K562 (cell line): ENCODE results near the gene NECAB3. TPM values are rescaled to one million over a fixed set of nuclear protein-coding genes. Genes with fewer than 3 reads are reported as not detected.

Experiments
- ASH1L ChIP-seq: fragments of 450-650 bp; IDR thresholded peaks from 2 replicates; pipeline ENCODE4 v1.6.1; 2018; ENCODE audit warnings: borderline replicate concordance, mild to moderate bottlenecking, low read depth; ENCODE audit not compliant: partially characterized antibody
- CREM ChIP-seq: IDR thresholded peaks from 2 replicates; pipeline ENCODE4 v1.6.1; 2014; ENCODE audit warnings: antibody characterized with exemption, low read depth
- CTBP1 ChIP-seq: fragments of 450-650 bp; IDR thresholded peaks from 2 replicates; pipeline ENCODE4 v1.6.1; 2016; ENCODE audit warnings: borderline replicate concordance
- DACH1 ChIP-seq: fragments of 450-650 bp; IDR thresholded peaks from 2 replicates; pipeline ENCODE4 v1.6.1; 2018; ENCODE audit not compliant: partially characterized antibody
- ELF4 ChIP-seq: fragments of 450-650 bp; formaldehyde crosslinking; IDR thresholded peaks from 2 replicates; pipeline ENCODE4 v1.4.0; 2022; ENCODE audit warnings: missing genetic modification characterization
- ESRRA ChIP-seq: fragments of 450-650 bp; IDR thresholded peaks from 2 replicates; pipeline ENCODE4 v1.6.1; 2014; ENCODE audit warnings: low read depth, mild to moderate bottlenecking, moderate library complexity, borderline replicate concordance
- HDAC2 ChIP-seq: fragments of 450-650 bp; IDR thresholded peaks from 2 replicates; pipeline ENCODE4 v1.6.1; 2016; ENCODE audit warnings: mild to moderate bottlenecking
- HOXB6 ChIP-seq: fragments of 250-450 bp; sonication (Bioruptor Pico); IDR thresholded peaks from 2 replicates; pipeline ENCODE4 v1.5.1; 2022; ENCODE audit warnings: mild to moderate bottlenecking, borderline replicate concordance
- JUND ChIP-seq, 2 experiments: IDR thresholded peaks; 2 replicates in 1 of 2; 3 replicates in 1 of 2; pipeline ENCODE4 v1.6.1; 2011; ENCODE audit warnings: borderline replicate concordance in 2 of 2, low read depth in 2 of 2, low read length in 2 of 2, improper control_type of control experiment in 1 of 2, missing biosample characterization in 1 of 2, missing genetic modification characterization in 1 of 2, missing genetic modification reagents in 1 of 2
- KAT8 ChIP-seq: fragments of 450-650 bp; IDR thresholded peaks from 2 replicates; pipeline ENCODE4 v1.6.1; 2016; ENCODE audit warnings: low read depth, mild to moderate bottlenecking
- MCM3 ChIP-seq: fragments of 450-650 bp; IDR thresholded peaks from 2 replicates; pipeline ENCODE4 v1.6.1; 2016
- NCOA4 ChIP-seq: fragments of 450-650 bp; IDR thresholded peaks from 2 replicates; pipeline ENCODE4 v1.6.1; 2018; ENCODE audit warnings: mild to moderate bottlenecking; ENCODE audit not compliant: partially characterized antibody
- NR2C1 ChIP-seq, 2 experiments: fragments of 450-650 bp; IDR thresholded peaks; 2 replicates each; pipeline ENCODE4 v1.6.1; 2017; ENCODE audit warnings: mild to moderate bottlenecking in 2 of 2, antibody characterized with exemption in 1 of 2, inconsistent platforms in 1 of 2, missing compliant biosample characterization in 1 of 2, missing genetic modification characterization in 1 of 2
- NRF1 ChIP-seq, 2 experiments: fragments of 450-650 bp; IDR thresholded peaks in 1 of 2; conservative IDR thresholded peaks in 1 of 2; 2 replicates each; pipeline ENCODE4 v1.6.1; 2014; ENCODE audit warnings: mild to moderate bottlenecking in 2 of 2
- PHB2 ChIP-seq: fragments of 450-650 bp; IDR thresholded peaks from 2 replicates; pipeline ENCODE4 v1.6.1; 2017; ENCODE audit warnings: low read depth
- POLR2A ChIP-seq: fragments of 450-650 bp; conservative IDR thresholded peaks from 2 replicates; pipeline ENCODE4 v1.6.1; 2016
- POLR3G ChIP-seq: IDR thresholded peaks from 2 replicates; pipeline ENCODE4 v1.6.1; 2011; ENCODE audit not compliant: insufficient read length, insufficient replicate concordance; ENCODE audit errors: extremely low read depth
- RFX5 ChIP-seq: IDR thresholded peaks from 2 replicates; pipeline ENCODE4 v1.6.1; 2011; ENCODE audit warnings: low read depth, mild to moderate bottlenecking, improper control_type of control experiment, low read length
- YY1 ChIP-seq, 3 experiments: IDR thresholded peaks; 2 replicates each; pipeline ENCODE4 v1.6.1; 2011; ENCODE audit warnings: low read length in 2 of 3, mild to moderate bottlenecking in 2 of 3, moderate library complexity in 2 of 3, borderline replicate concordance in 1 of 3, control low read depth in 1 of 3, low read depth in 1 of 3; ENCODE audit not compliant: insufficient read depth in 3 of 3, insufficient replicate concordance in 2 of 3, control insufficient read depth in 1 of 3, insufficient read length in 1 of 3; ENCODE audit errors: extremely low read depth in 1 of 3
- ZNF165 ChIP-seq: fragments of 250-450 bp; sonication (Bioruptor Pico); IDR thresholded peaks from 2 replicates; pipeline ENCODE4 v1.4.0; 2020; ENCODE audit warnings: borderline replicate concordance
- polyA plus RNA-seq, 8 experiments: library from polyadenylated mRNA; depleted of rRNA in 4 of 8; stranded (reverse) in 5 of 8; unstranded in 3 of 8; fragments of >200 nt; fragmentation: Nextera tagmentation in 2 of 8; fragmentation: Illumina TruSeq in 1 of 8; extraction: Ambion mirVana in 2 of 8; extraction: Trizol in 1 of 8; gene quantifications; 2 replicates each; pipeline versions ENCODE4 v1.2.1 to v1.2.3, GENCODE V29; 2011 to 2014; ENCODE audit warnings: inconsistent platforms in 1 of 8, missing spikeins in 1 of 8
- total RNA-seq, 7 experiments: library from RNA; depleted of rRNA in 6 of 7; stranded (reverse); fragments of >200 nt in 6 of 7; fragmentation: Illumina TruSeq in 2 of 7; extraction: Trizol in 2 of 7; gene quantifications; 2 replicates each; pipeline versions ENCODE4 v1.2.1 to v1.2.3, GENCODE V29; 2011 to 2021; ENCODE audit warnings: low replicate concordance in 1 of 7
- TF ChIP-seq, protein P1 (sequence below), 3 experiments: IDR thresholded peaks in 2 of 3; conservative IDR thresholded peaks in 1 of 3; 2 replicates each; pipeline ENCODE4 v1.5.1; 2011 to 2012; ENCODE audit warnings: low read length in 3 of 3, mild to moderate bottlenecking in 3 of 3, control low read depth in 2 of 3, improper control_type of control experiment in 1 of 3, inconsistent platforms in 1 of 3, low read depth in 1 of 3, mixed read lengths in 1 of 3, moderate library complexity in 1 of 3; ENCODE audit not compliant: insufficient read depth in 2 of 3
- TF ChIP-seq, protein P2 (sequence below): fragments of 250-450 bp; sonication (Bioruptor Pico); IDR thresholded peaks from 2 replicates; pipeline ENCODE4 v1.8.0; 2022; ENCODE audit warnings: inconsistent platforms, mild to moderate bottlenecking, moderate library complexity, borderline replicate concordance
- TF ChIP-seq, protein P3 (sequence below), 2 experiments: fragments of 450-650 bp in 1 of 2; IDR thresholded peaks; 2 replicates each; pipeline ENCODE4 v1.6.1; 2011 to 2017; ENCODE audit warnings: low read depth in 2 of 2, antibody characterized with exemption in 1 of 2, borderline replicate concordance in 1 of 2, low read length in 1 of 2, mild to moderate bottlenecking in 1 of 2, mixed read lengths in 1 of 2; ENCODE audit not compliant: control insufficient read depth in 1 of 2

NECAB3 gene
- total and polyA plus RNA-seq, 9 of the 15 experiments (the other 6 are each of a cell fraction or from before 2014, with no cell fraction given): 0.94 to 63.3 (median 31.5) TPM

DNA sequence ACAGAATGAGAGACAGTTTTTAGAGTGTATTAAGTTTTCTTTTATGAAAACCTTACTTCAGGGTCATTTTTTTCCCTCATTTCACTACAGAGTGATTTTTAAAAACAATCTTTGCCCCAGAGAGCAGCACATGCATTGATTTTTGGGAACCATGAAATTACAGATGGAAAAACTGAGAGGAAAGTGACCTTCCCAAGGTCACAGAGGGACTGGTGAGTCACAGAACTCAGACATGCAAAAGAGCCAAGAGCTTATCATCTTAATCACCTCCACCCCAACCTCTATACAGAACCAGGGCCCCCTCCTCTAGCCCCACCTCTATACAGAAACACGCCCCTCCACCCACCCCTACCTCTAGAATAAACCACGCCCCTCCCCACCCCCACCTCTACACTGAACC lies 35.2 kb upstream of the NECAB3 start (continued):
- TF ChIP-seq DACH1: no peak
- peak; percentile 28; the same call in 1 of the 2 replicates for TF ChIP-seq CREM
- TF ChIP-seq NR2C1 (IDR thresholded peaks at IDR 0.05): no peak
- peak; percentile 41; the same call in 1 of the 2 replicates for TF ChIP-seq NR2C1 (tag; IDR thresholded peaks at IDR 0.05)
- TF ChIP-seq RFX5: no peak
- TF ChIP-seq, protein P1, sequence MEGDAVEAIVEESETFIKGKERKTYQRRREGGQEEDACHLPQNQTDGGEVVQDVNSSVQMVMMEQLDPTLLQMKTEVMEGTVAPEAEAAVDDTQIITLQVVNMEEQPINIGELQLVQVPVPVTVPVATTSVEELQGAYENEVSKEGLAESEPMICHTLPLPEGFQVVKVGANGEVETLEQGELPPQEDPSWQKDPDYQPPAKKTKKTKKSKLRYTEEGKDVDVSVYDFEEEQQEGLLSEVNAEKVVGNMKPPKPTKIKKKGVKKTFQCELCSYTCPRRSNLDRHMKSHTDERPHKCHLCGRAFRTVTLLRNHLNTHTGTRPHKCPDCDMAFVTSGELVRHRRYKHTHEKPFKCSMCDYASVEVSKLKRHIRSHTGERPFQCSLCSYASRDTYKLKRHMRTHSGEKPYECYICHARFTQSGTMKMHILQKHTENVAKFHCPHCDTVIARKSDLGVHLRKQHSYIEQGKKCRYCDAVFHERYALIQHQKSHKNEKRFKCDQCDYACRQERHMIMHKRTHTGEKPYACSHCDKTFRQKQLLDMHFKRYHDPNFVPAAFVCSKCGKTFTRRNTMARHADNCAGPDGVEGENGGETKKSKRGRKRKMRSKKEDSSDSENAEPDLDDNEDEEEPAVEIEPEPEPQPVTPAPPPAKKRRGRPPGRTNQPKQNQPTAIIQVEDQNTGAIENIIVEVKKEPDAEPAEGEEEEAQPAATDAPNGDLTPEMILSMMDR (IDR thresholded peaks at IDR 0.05 in 2 of 3, conservative IDR thresholded peaks at IDR 0.05 in 1 of 3; ENCODE audit: insufficient read depth in 2 of 3, low read depth in 1 of 3, low read length in 3 of 3): no peak
- no peak for TF ChIP-seq NRF1 (conservative IDR thresholded peaks at IDR 0.05 in 1 of 2, IDR thresholded peaks at IDR 0.05 in 1 of 2)
- TF ChIP-seq JUND (IDR thresholded peaks at IDR 0.05; ENCODE audit: borderline replicate concordance, low read depth, low read length): peak; percentile 91
- TF ChIP-seq JUND (tag; IDR thresholded peaks at IDR 0.05; ENCODE audit: borderline replicate concordance, low read depth, low read length): peak; percentile 82; the same call in 2 of the 3 replicates
- TF ChIP-seq MCM3: no peak
- no peak for TF ChIP-seq POLR3G
- no peak for TF ChIP-seq ELF4 (CRISPR knock-in tag)
- no peak for TF ChIP-seq CTBP1
- TF ChIP-seq HDAC2: no peak
- TF ChIP-seq YY1 (IDR thresholded peaks at IDR 0.05; ENCODE audit: borderline replicate concordance in 1 of 3, control insufficient read depth in 1 of 3, extremely low read depth in 1 of 3, insufficient read depth in 3 of 3, insufficient read length in 1 of 3, insufficient replicate concordance in 2 of 3, low read depth in 1 of 3, low read length in 2 of 3): no peak
- no peak for TF ChIP-seq ZNF165 (CRISPR knock-in tag)
- no peak for TF ChIP-seq KAT8
- peak; percentile 100 for TF ChIP-seq ESRRA
- TF ChIP-seq, protein P2, sequence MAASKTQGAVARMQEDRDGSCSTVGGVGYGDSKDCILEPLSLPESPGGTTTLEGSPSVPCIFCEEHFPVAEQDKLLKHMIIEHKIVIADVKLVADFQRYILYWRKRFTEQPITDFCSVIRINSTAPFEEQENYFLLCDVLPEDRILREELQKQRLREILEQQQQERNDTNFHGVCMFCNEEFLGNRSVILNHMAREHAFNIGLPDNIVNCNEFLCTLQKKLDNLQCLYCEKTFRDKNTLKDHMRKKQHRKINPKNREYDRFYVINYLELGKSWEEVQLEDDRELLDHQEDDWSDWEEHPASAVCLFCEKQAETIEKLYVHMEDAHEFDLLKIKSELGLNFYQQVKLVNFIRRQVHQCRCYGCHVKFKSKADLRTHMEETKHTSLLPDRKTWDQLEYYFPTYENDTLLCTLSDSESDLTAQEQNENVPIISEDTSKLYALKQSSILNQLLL (CRISPR knock-in tag): no peak
- no peak for TF ChIP-seq ASH1L
- no peak for TF ChIP-seq PHB2
- TF ChIP-seq HOXB6: no peak
- TF ChIP-seq, protein P3, sequence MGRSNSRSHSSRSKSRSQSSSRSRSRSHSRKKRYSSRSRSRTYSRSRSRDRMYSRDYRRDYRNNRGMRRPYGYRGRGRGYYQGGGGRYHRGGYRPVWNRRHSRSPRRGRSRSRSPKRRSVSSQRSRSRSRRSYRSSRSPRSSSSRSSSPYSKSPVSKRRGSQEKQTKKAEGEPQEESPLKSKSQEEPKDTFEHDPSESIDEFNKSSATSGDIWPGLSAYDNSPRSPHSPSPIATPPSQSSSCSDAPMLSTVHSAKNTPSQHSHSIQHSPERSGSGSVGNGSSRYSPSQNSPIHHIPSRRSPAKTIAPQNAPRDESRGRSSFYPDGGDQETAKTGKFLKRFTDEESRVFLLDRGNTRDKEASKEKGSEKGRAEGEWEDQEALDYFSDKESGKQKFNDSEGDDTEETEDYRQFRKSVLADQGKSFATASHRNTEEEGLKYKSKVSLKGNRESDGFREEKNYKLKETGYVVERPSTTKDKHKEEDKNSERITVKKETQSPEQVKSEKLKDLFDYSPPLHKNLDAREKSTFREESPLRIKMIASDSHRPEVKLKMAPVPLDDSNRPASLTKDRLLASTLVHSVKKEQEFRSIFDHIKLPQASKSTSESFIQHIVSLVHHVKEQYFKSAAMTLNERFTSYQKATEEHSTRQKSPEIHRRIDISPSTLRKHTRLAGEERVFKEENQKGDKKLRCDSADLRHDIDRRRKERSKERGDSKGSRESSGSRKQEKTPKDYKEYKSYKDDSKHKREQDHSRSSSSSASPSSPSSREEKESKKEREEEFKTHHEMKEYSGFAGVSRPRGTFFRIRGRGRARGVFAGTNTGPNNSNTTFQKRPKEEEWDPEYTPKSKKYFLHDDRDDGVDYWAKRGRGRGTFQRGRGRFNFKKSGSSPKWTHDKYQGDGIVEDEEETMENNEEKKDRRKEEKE (IDR thresholded peaks at IDR 0.05; ENCODE audit: borderline replicate concordance in 1 of 2, control insufficient read depth in 1 of 2, low read depth in 2 of 2, low read length in 1 of 2): no peak
- no peak for TF ChIP-seq NCOA4
- TF ChIP-seq POLR2A: 0 out of 2 replicates have a peak, but pooled peaks have one; percentile 6
